ENCODE data around the gene KRTAP10-3. TPM values are rescaled to one million over a fixed set of nuclear protein-coding genes. Genes with fewer than 3 reads are reported as not detected.

KRTAP10-3 gene
- total and polyA plus RNA-seq, 9 of the 15 experiments (the other 6 are each of a cell fraction or from before 2014, with no cell fraction given): not detected

GRCh38 chr21:44582055-44582454 is 23.5 kb upstream of the KRTAP10-3 start (continued):
- TF ChIP-seq ATF6 (CRISPR knock-in tag; IDR thresholded peaks at IDR 0.05) (no peak), SIRT6 (IDR thresholded peaks at IDR 0.05; ENCODE audit: low read depth, low read length) (no peak), ETS2 (tag; IDR thresholded peaks at IDR 0.05; ENCODE audit: borderline replicate concordance, poor library complexity, severe bottlenecking) (no peak), E2F3 (CRISPR knock-in tag; IDR thresholded peaks at IDR 0.05) (no peak), DPF2 (IDR thresholded peaks at IDR 0.05) (peak; percentile 29; the same call in 1 of the 2 replicates), ZNF174 (CRISPR knock-in tag; IDR thresholded peaks at IDR 0.05) (no peak), ZNF644 (tag; IDR thresholded peaks at IDR 0.05; ENCODE audit: low read depth) (no peak), TRIM24 (IDR thresholded peaks at IDR 0.05) (peak in 1 of 2 experiments; percentile 75; a peak in 2 of 4 replicates), ZNF324 (CRISPR knock-in tag; IDR thresholded peaks at IDR 0.05) (no peak), UBTF (IDR thresholded peaks at IDR 0.05; ENCODE audit: borderline replicate concordance in 1 of 2, low read depth in 2 of 2, low read length in 2 of 2) (no peak), PHF21A (IDR thresholded peaks at IDR 0.05; ENCODE audit: borderline replicate concordance, low read depth) (no peak), HES1 (IDR thresholded peaks at IDR 0.05; ENCODE audit: low read depth) (no peak), FOXO4 (CRISPR knock-in tag; IDR thresholded peaks at IDR 0.05) (no peak), ZBTB43 (CRISPR knock-in tag; IDR thresholded peaks at IDR 0.05) (no peak), POLR3A (IDR thresholded peaks at IDR 0.05; ENCODE audit: borderline replicate concordance, extremely low read depth, insufficient read depth, insufficient read length) (no peak), PPARD (CRISPR knock-in tag; IDR thresholded peaks at IDR 0.05) (no peak), ZNF274 (IDR thresholded peaks at IDR 0.05; ENCODE audit: borderline replicate concordance, low read depth, low read length) (no peak), CHCHD3 (CRISPR knock-in tag; IDR thresholded peaks at IDR 0.05) (no peak), YBX1 (IDR thresholded peaks at IDR 0.05) (no peak), ARHGAP35 (IDR thresholded peaks at IDR 0.05; ENCODE audit: partially characterized antibody) (no peak), GATA2 (CRISPR knock-in tag; IDR thresholded peaks at IDR 0.05) (peak; percentile 46), DDX20 (tag; IDR thresholded peaks at IDR 0.05; ENCODE audit: low read depth) (no peak), SMAD2 (IDR thresholded peaks at IDR 0.05; ENCODE audit: low read depth, low read length) (no peak)
